GM12878 (cell line): ENCODE data around the gene KITLG.

Source experiments
- ASH2L ChIP-seq: fragments of 300-600, 200-600 bp; sonication (generic); IDR thresholded peaks from 2 replicates; pipeline ENCODE4 v1.6.1; 2017; ENCODE audit warnings: low read depth, mild to moderate bottlenecking, borderline replicate concordance
- ESRRA ChIP-seq: IDR thresholded peaks from 2 replicates; pipeline ENCODE4 v1.6.1; 2012; ENCODE audit warnings: mild to moderate bottlenecking, low read length, improper control_type of control experiment
- EZH2 ChIP-seq: IDR thresholded peaks from 2 replicates; pipeline ENCODE4 v1.6.1; 2012; ENCODE audit warnings: low read depth, mild to moderate bottlenecking, control low read depth, inconsistent platforms, low read length, borderline replicate concordance; ENCODE audit not compliant: control insufficient read depth
- KDM1A ChIP-seq: fragments of 200-600 bp; sonication (generic); IDR thresholded peaks from 2 replicates; pipeline ENCODE4 v1.6.1; 2016; ENCODE audit warnings: borderline replicate concordance
- MYC ChIP-seq: IDR thresholded peaks from 2 replicates; pipeline ENCODE4 v1.6.1; 2011; ENCODE audit warnings: mild to moderate bottlenecking, low read length, moderate library complexity, inconsistent platforms; ENCODE audit not compliant: insufficient read depth, insufficient replicate concordance, insufficient read length, severe bottlenecking
- TAF1 ChIP-seq: IDR thresholded peaks from 2 replicates; pipeline ENCODE4 v1.6.1; 2011; ENCODE audit warnings: mild to moderate bottlenecking, low read depth, low read length, borderline replicate concordance
- YY1 ChIP-seq: IDR thresholded peaks from 2 replicates; pipeline ENCODE4 v1.6.1; 2011; ENCODE audit warnings: low read depth, mild to moderate bottlenecking, low read length
- ZNF274 ChIP-seq: IDR thresholded peaks from one replicate; pipeline ENCODE4 v1.8.0; 2011; ENCODE audit not compliant: insufficient read length, insufficient read depth
- TF ChIP-seq, protein P1 (sequence below), 3 experiments: IDR thresholded peaks in 2 of 3; conservative IDR thresholded peaks in 1 of 3; 2 replicates each; pipeline ENCODE4 v1.5.1; 2011; ENCODE audit warnings: low read depth in 3 of 3, low read length in 3 of 3, mild to moderate bottlenecking in 3 of 3, control low read depth in 2 of 3, moderate library complexity in 2 of 3, inconsistent platforms in 1 of 3, mixed read lengths in 1 of 3; ENCODE audit not compliant: control insufficient read depth in 2 of 3, insufficient read depth in 1 of 3; ENCODE audit errors: extremely low read depth in 1 of 3

DNA sequence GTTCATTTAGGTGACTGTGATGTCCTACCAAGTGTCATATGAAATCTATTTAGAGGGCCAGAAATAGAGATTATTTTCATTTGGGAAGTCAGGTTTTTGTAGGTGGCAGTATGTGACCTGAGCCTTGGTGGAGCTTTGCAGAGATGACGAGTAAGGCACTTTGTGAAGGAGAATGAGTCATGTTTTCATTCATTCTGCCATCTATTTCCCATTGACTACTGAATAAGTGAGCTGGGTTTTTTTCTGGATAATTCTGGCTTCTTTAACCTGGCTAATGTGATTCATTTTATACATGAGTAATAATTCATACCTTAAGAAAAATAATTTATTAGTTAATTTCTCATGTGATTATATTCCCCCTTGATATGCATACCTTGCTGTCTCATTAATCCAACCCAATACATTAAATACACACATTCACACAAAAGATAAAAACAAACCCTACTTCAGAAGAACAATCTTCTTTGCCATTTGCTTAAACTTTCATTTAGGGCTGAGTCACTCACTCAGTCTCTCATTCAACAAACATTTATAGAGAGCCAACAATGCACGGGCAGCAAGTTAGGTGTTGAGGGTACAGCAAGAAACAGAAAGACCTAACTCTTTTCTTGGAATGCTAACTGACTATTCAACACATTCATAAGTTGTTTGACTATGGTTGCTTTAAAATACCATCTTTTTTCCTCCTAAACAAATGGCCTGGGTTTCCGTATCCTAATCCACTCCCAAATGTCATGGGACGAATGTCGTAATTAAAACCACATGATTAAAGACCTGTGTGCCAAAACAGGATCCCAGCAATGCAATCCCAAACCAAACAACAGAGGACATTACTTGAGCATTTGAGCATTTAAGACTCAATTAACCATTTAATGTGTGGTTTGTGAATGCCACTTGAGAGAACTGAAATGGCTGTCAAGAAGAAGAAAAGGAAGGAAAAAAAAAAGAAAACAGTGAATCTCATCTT, 78.0 kb downstream of the KITLG start:
- TF ChIP-seq ZNF274 (no peak), ASH2L (no peak), TAF1 (no peak), KDM1A (no peak), ESRRA (no peak), YY1 (no peak), EZH2 (no peak), MYC (no peak)
- TF ChIP-seq, protein P1, sequence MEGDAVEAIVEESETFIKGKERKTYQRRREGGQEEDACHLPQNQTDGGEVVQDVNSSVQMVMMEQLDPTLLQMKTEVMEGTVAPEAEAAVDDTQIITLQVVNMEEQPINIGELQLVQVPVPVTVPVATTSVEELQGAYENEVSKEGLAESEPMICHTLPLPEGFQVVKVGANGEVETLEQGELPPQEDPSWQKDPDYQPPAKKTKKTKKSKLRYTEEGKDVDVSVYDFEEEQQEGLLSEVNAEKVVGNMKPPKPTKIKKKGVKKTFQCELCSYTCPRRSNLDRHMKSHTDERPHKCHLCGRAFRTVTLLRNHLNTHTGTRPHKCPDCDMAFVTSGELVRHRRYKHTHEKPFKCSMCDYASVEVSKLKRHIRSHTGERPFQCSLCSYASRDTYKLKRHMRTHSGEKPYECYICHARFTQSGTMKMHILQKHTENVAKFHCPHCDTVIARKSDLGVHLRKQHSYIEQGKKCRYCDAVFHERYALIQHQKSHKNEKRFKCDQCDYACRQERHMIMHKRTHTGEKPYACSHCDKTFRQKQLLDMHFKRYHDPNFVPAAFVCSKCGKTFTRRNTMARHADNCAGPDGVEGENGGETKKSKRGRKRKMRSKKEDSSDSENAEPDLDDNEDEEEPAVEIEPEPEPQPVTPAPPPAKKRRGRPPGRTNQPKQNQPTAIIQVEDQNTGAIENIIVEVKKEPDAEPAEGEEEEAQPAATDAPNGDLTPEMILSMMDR (IDR thresholded peaks at IDR 0.05 in 2 of 3, conservative IDR thresholded peaks at IDR 0.05 in 1 of 3; ENCODE audit: control insufficient read depth in 2 of 3, extremely low read depth in 1 of 3, insufficient read depth in 1 of 3, low read depth in 3 of 3, low read length in 3 of 3): no peak
